ENCODE measurements around the gene ABHD2. TPM values are rescaled to one million over a fixed set of nuclear protein-coding genes. Genes with fewer than 3 reads are reported as not detected.

The ABHD2 gene
- total RNA-seq, 6 experiments from 2014 or later, result 43.1 to 63.5 (median 51.8) TPM

DNA sequence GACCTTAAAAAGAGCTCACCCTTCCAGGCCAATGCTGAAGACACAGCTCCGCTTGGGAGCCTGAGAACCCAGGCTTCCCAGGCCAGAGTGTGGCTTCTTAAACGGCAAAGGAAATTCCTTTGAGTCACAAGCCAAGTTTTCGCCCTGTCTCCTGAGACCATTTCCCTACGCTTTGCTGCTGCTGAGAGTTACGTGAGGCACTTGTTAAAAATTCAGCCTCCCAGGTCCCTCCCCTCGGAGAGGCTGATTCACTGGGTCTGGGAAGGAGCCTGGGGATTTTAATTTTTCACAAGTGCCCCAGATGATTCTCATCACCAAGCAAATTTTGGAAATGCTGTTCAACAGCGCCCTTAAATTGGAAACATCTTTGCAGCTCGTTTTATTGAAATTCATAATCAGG, 107.6 kb downstream of the ABHD2 start:
- Mint-ChIP-seq H3K4me1 (ENCODE audit: low read depth) (peaks cover 41% of the 10 kb centered on the region), H3K4me3 (peak overlapping the region; percentile 34; the same call in 1 of the 2 replicates), H3K36me3 (ENCODE audit: low read depth) (peaks cover 21% of the 10 kb centered on the region), H3K27me3 (ENCODE audit: insufficient read depth) (no peaks in the 10 kb centered on the region), H3K9me3 (no peaks in the 10 kb centered on the region), H3K27ac (peak overlapping the region; percentile 84)
- TF ChIP-seq, protein P1, sequence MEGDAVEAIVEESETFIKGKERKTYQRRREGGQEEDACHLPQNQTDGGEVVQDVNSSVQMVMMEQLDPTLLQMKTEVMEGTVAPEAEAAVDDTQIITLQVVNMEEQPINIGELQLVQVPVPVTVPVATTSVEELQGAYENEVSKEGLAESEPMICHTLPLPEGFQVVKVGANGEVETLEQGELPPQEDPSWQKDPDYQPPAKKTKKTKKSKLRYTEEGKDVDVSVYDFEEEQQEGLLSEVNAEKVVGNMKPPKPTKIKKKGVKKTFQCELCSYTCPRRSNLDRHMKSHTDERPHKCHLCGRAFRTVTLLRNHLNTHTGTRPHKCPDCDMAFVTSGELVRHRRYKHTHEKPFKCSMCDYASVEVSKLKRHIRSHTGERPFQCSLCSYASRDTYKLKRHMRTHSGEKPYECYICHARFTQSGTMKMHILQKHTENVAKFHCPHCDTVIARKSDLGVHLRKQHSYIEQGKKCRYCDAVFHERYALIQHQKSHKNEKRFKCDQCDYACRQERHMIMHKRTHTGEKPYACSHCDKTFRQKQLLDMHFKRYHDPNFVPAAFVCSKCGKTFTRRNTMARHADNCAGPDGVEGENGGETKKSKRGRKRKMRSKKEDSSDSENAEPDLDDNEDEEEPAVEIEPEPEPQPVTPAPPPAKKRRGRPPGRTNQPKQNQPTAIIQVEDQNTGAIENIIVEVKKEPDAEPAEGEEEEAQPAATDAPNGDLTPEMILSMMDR (IDR thresholded peaks at IDR 0.05), result no peak
- peak; percentile 52 for DNase-seq

DNA sequence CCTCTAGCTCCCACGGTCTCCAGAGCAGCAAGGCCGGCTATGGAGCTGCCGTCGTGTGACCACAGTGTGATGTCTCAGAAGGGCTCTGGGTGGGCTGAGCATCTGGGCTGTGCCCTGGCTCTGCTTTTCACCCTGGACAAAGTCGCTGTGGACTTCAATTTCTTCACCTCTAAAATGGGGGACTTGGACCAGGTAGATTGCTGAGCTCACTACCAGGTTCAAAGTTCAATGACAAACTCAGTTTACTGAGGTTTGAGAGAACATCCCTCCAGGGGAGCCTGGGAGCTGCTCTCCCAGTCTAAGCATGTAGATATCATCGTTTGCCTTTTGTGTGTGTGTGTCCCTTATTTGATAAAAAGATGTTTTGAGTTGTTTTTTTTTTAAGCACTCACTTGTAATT, 108.0 kb downstream of the ABHD2 start:
- Mint-ChIP-seq H3K36me3 (ENCODE audit: low read depth) (peaks cover 17% of the 10 kb centered on the region), H3K27me3 (ENCODE audit: insufficient read depth) (no peaks in the 10 kb centered on the region), H3K27ac (peak overlapping the region; percentile 84), H3K9me3 (no peaks in the 10 kb centered on the region), H3K4me1 (ENCODE audit: low read depth) (peaks cover 43% of the 10 kb centered on the region), H3K4me3 (0 out of 2 replicates have a peak overlapping the region, but pooled peaks have one; percentile 34)
- TF ChIP-seq, protein P1 (IDR thresholded peaks at IDR 0.05), result no peak
- no peak for DNase-seq

DNA sequence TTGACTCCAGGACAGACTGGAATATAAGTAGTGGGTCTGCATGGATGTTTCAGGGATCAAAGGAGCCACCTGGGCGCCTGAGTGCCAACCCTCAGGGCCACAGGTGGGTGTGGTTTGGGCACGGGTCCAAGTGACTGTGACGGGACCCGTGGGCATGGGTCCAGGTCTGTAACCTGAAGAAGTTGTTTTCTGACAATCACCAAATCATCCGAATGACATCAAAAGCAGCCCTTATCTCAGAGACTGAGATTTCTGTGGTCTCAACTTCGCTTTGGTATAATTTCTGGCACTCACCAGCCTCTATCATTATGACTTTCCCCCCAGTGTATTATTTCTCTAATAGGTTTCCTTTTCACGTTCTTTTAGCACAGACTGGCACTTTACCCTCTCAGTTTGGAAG, 108.7 kb downstream of the ABHD2 start:
- H3K27ac Mint-ChIP-seq, result peak overlapping the region; percentile 3; the same call in 1 of the 2 replicates
- peaks cover 11% of the 10 kb centered on the region for H3K36me3 Mint-ChIP-seq (ENCODE audit: low read depth)
- no peaks in the 10 kb centered on the region for H3K27me3 Mint-ChIP-seq (ENCODE audit: insufficient read depth)
- H3K4me3 Mint-ChIP-seq, result no peak overlapping the region
- peaks cover 41% of the 10 kb centered on the region for H3K4me1 Mint-ChIP-seq (ENCODE audit: low read depth)
- TF ChIP-seq, protein P1 (IDR thresholded peaks at IDR 0.05), result no peak
- no peaks in the 10 kb centered on the region for H3K9me3 Mint-ChIP-seq
- DNase-seq, result no peak

DNA sequence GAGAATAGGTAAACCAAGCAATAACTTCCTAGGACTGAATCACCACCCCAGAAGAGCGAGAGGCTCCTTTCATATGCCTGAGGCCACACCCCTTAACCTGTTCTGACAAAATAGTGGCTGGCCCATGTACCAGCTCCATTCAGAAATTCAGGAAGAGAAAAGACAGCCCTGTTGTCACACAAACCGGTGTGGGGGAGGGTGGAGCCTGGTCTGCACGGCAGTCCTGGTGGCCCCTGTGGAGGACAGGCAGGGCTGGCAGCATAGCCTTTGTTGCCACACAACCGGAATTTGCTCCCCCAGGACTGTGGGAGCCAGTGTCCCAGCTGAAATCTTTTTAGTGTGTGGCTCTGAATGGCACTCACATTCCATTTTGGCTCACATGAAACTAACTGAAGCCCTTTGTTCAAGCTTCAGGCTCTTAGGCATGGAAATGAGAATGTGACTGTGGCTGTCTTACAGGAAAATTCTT, 109.3 kb downstream of the ABHD2 start:
- H3K36me3 Mint-ChIP-seq (ENCODE audit: low read depth), result peaks cover 9% of the 10 kb centered on the region
- no peak overlapping the region; the same call in 1 of the 2 replicates for H3K27ac Mint-ChIP-seq
- TF ChIP-seq, protein P1 (IDR thresholded peaks at IDR 0.05), result no peak
- peaks cover 36% of the 10 kb centered on the region for H3K4me1 Mint-ChIP-seq (ENCODE audit: low read depth)
- no peak overlapping the region for H3K4me3 Mint-ChIP-seq
- no peaks in the 10 kb centered on the region for H3K27me3 Mint-ChIP-seq (ENCODE audit: insufficient read depth)
- DNase-seq, result no peak
- no peaks in the 10 kb centered on the region for H3K9me3 Mint-ChIP-seq

DNA sequence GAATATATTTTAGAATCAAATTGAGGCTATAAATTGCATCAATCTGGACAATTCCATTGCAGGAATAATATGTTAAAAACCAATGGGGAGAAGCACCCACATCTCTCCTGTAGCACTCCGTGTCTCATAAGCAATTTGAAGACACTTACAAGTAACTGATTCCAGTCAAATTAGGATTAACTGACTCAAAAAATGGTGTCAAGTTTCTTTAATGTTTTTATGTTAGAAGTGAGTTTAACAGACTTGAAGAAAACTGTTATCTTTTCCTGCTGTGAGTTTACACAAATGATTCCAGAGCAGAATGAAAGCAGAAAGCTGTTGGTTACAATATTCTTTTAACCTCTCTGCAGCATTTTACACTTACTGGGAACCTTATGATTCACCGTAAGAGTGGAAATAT, 109.9 kb downstream of the ABHD2 start:
- no peak overlapping the region for H3K4me3 Mint-ChIP-seq

More for the DNA sequence above, 109.9 kb downstream of the ABHD2 start:
- peaks cover 9% of the 10 kb centered on the region for H3K36me3 Mint-ChIP-seq (ENCODE audit: low read depth)
- no peak for DNase-seq
- peaks cover 29% of the 10 kb centered on the region for H3K4me1 Mint-ChIP-seq (ENCODE audit: low read depth)
- no peak overlapping the region for H3K27ac Mint-ChIP-seq
- TF ChIP-seq, protein P1 (IDR thresholded peaks at IDR 0.05), result no peak
- H3K27me3 Mint-ChIP-seq (ENCODE audit: insufficient read depth), result no peaks in the 10 kb centered on the region
- no peaks in the 10 kb centered on the region for H3K9me3 Mint-ChIP-seq

Data from HFFc6 (cell line).